A673 (cell line): ENCODE results near the gene CAPZB. TPM values are rescaled to one million over a fixed set of nuclear protein-coding genes. Genes with fewer than 3 reads are reported as not detected.

Experiments
- BruUV-seq: library from RNA; stranded (reverse); fragments of 400-500 nt; replicated peaks from 2 replicates; lab custom pipeline; 2021; lab: Mats Ljungman, UMichigan
- CTCF ChIA-PET: fragments of 300-600 bp; sonication (Branson Sonifier 250); formaldehyde crosslinking; loops from one replicate; lab custom pipeline; 2022; ENCODE audit warnings: antibody characterized with exemption; lab: Charles Lee
- POLR2A ChIA-PET: fragments of 300-600 bp; sonication (Branson Sonifier 250); formaldehyde crosslinking; loops from one replicate; lab custom pipeline; 2022; ENCODE audit warnings: antibody characterized with exemption; ENCODE audit not compliant: low non-redundant PET; lab: Charles Lee
- DNase-seq: peaks from one replicate; pipeline ENCODE4 v3.0.0-alpha.2; 2015; ENCODE audit warnings: low spot score
- H3K27ac ChIP-seq: fragments of 200-600 bp; sonication (generic); 2 replicates; pipeline ENCODE4 v1.5.1; 2016; ENCODE audit warnings: mixed run types, low read depth, mild to moderate bottlenecking, mixed read lengths, antibody characterized with exemption, low read length; ENCODE audit not compliant: poor library complexity, severe bottlenecking
- H3K27me3 ChIP-seq: fragments of 200-600 bp; sonication (generic); replicated peaks from 2 replicates; pipeline ENCODE4 v1.6.1; 2017; ENCODE audit warnings: mixed run types, low read depth, mild to moderate bottlenecking, mixed read lengths, antibody characterized with exemption, low read length; ENCODE audit not compliant: insufficient read depth, poor library complexity
- H3K36me3 ChIP-seq: fragments of 200-600 bp; sonication (generic); 2 replicates; pipeline ENCODE4 v1.6.1; 2016; ENCODE audit warnings: mixed run types, mild to moderate bottlenecking, mixed read lengths, antibody characterized with exemption, low read length; ENCODE audit not compliant: insufficient read depth, poor library complexity, severe bottlenecking
- H3K4me1 ChIP-seq: fragments of 200-600 bp; sonication (generic); 2 replicates; pipeline ENCODE4 v1.6.1; 2017; ENCODE audit warnings: mixed run types, mild to moderate bottlenecking, mixed read lengths, antibody characterized with exemption, low read length; ENCODE audit not compliant: insufficient read depth, poor library complexity, severe bottlenecking
- H3K4me3 ChIP-seq: fragments of 200-600 bp; sonication (generic); 2 replicates; pipeline ENCODE4 v1.5.1; 2016; ENCODE audit warnings: low read depth, mixed run types, mild to moderate bottlenecking, mixed read lengths, low read length; ENCODE audit not compliant: poor library complexity, severe bottlenecking
- H3K9me3 ChIP-seq: fragments of 200-600 bp; sonication (generic); 2 replicates; pipeline ENCODE4 v1.6.1; 2016; ENCODE audit warnings: mixed run types, low read depth, mild to moderate bottlenecking, mixed read lengths, antibody characterized with exemption, low read length; ENCODE audit not compliant: poor library complexity, severe bottlenecking
- CTCF ChIP-seq: fragments of 300-800, 200-600 bp; sonication (generic); conservative IDR thresholded peaks from 2 replicates; pipeline ENCODE4 v1.5.1; 2017; ENCODE audit warnings: low read depth, mild to moderate bottlenecking, antibody characterized with exemption, low read length, moderate library complexity, mixed read lengths
- EZH2 ChIP-seq: fragments of 200-600 bp; sonication (generic); IDR thresholded peaks from 2 replicates; pipeline ENCODE4 v1.6.1; 2017; ENCODE audit warnings: borderline replicate concordance, low read depth, mild to moderate bottlenecking, mixed read lengths, antibody characterized with exemption, low read length; ENCODE audit not compliant: poor library complexity, severe bottlenecking
- intact Hi-C: fragments of 100-400 bp; cut with micrococcal nuclease; formaldehyde crosslinking; loops from one replicate; pipeline ENCODE4 v1.10.0; 2022; ENCODE audit not compliant: unreplicated experiment
- total RNA-seq: library from RNA; stranded (reverse); gene quantifications from 2 replicates; pipeline ENCODE4 v1.2.3, GENCODE V29; 2021

CAPZB gene
- total RNA-seq, 1 experiment from 2014 or later = 214 TPM

DNA sequence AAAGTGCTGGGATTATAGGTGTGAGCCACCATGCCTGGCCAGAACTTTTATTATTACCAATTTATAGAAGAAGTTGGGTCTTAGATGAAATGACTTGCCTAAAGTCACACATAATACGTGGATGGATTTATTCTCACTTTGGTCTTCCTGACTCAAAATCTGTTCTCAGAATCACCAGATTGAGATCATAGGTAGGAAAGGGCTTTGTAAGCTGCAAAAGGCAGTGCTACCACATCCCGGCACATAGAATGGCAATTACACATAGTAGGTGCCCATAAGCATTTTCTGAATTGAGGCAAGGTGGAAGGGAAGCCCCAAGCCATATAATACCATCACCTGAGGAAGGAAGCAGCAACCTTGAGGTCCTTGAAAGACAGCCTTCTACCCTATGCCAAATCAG is 8.2 kb upstream of the CAPZB start:
- CTCF ChIA-PET = no interaction called here
- intact Hi-C loops = no loop called here
- no peak for DNase-seq

GRCh38 chr1:19489996-19490395 is 4.7 kb upstream of the CAPZB start:
- Histone ChIP-seq H3K4me1 (no peaks in the 10 kb centered on the region), H3K4me3 (no peak overlapping the region), H3K36me3 (no peaks in the 10 kb centered on the region), H3K27me3 (no peaks in the 10 kb centered on the region), H3K9me3 (no peaks in the 10 kb centered on the region), H3K27ac (no peak overlapping the region)
- TF ChIP-seq EZH2 = no peak
- no peak for TF ChIP-seq CTCF
- intact Hi-C loops = no loop called here
- no peak for DNase-seq
- CTCF ChIA-PET = no interaction called here
- BruUV-seq = no TSS peak
- POLR2A ChIA-PET = no interaction called here

More for the DNA sequence above, 8.2 kb upstream of the CAPZB start:
- POLR2A ChIA-PET = no interaction called here
- TF ChIP-seq EZH2 (no peak), CTCF (no peak)
- Histone ChIP-seq H3K9me3 (no peaks in the 10 kb centered on the region), H3K4me1 (no peaks in the 10 kb centered on the region), H3K36me3 (no peaks in the 10 kb centered on the region), H3K27ac (no peak overlapping the region), H3K27me3 (no peaks in the 10 kb centered on the region), H3K4me3 (no peak overlapping the region)
- no TSS peak for BruUV-seq

DNA sequence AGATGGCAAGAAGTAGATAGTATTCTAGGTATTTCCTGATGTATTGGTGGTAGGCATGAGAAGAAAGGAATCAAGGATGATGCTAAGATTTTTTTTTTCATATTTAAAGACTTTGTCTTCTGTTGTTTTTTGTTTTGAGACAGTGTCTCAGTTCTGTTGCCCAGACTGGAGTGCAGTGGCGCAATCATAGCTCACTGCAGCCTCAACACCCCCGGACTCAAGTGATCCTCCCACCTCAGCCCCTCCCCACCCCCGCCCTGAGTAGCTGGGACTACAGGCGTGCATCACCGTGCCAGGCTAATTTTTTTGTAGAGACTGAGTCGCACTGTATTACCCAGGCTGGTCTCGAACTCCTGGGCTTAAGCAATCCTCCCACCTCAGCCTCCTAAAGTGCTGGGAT is 2.8 kb upstream of the CAPZB start:
- Histone ChIP-seq H3K27me3 (no peaks in the 10 kb centered on the region), H3K36me3 (no peaks in the 10 kb centered on the region), H3K4me3 (no peak overlapping the region), H3K4me1 (peaks cover 14% of the 10 kb centered on the region), H3K9me3 (no peaks in the 10 kb centered on the region), H3K27ac (no peak overlapping the region)
- BruUV-seq = no TSS peak
- ChIA-PET POLR2A (no interaction called here), CTCF (interaction anchor here (0.7 to 1.7 kb wide), 3 partner anchors 8 to 166 kb away, joined by 3 to 4 read pairs (median 3); no protein-coding TSS in a partner anchor)
- no peak for DNase-seq
- TF ChIP-seq CTCF (no peak), EZH2 (no peak)
- intact Hi-C loops = no loop called here
